ENCODE data around the gene HK1. TPM values are rescaled to one million over a fixed set of nuclear protein-coding genes. Genes with fewer than 3 reads are reported as not detected.

Gene HK1
- total and polyA plus RNA-seq, 4 donors, result 1.8 to 166 (median 7.4) TPM

GRCh38 chr10:69416695-69417094, 138.4 kb downstream of the HK1 start, which contains the start of gene TACR2:
Gene TACR2, minus strand, starts transcription at chr10:69416918. Its CDS starts 595 bp downstream, at chr10:69416323.
- no peak within 1 kb of the TSS for H3K9ac ChIP-seq (ENCODE audit: low read depth in 1 of 2, low read length in 2 of 2)
- H3K4me1 ChIP-seq (ENCODE audit: control insufficient read depth in 4 of 4, insufficient read depth in 4 of 4, low read length in 3 of 4), result no peaks in the 10 kb centered on the region
- no peaks in the 10 kb centered on the region for H3K36me3 ChIP-seq (ENCODE audit: control insufficient read depth in 4 of 4, insufficient read depth in 3 of 4, low read depth in 1 of 4, low read length in 3 of 4)
- no peaks in the 10 kb centered on the region for H3K27me3 ChIP-seq (ENCODE audit: control insufficient read depth in 4 of 4, insufficient read depth in 4 of 4, low read length in 3 of 4)
- TF ChIP-seq FOXA2 (IDR thresholded peaks at IDR 0.05) (no peak), ZBTB33 (IDR thresholded peaks at IDR 0.05) (no peak), TAF1 (conservative IDR thresholded peaks at IDR 0.05) (no peak), JUND (IDR thresholded peaks at IDR 0.05) (no peak), SP1 (IDR thresholded peaks at IDR 0.05) (no peak), HNF4G (IDR thresholded peaks at IDR 0.05) (no peak)
- H3K27ac ChIP-seq (ENCODE audit: low read depth in 1 of 2, low read length in 2 of 2), result no peak within 1 kb of the TSS
- no peaks in the 10 kb centered on the region for H3K9me3 ChIP-seq (ENCODE audit: control insufficient read depth in 4 of 4, low read length in 3 of 4)
- 79% methylated on average over 10 of the region's 10 CpGs for WGBS
- DNase-seq (ENCODE audit: low spot score), result no peak
- no peak within 1 kb of the TSS for H3K4me3 ChIP-seq (ENCODE audit: low read depth in 1 of 3, low read length in 3 of 3)

- H3K36me3 ChIP-seq (ENCODE audit: control insufficient read depth in 4 of 4, insufficient read depth in 3 of 4, low read depth in 1 of 4, low read length in 3 of 4), result no peaks in the 10 kb centered on the region
- H3K27ac ChIP-seq (ENCODE audit: low read depth in 1 of 2, low read length in 2 of 2), result no peak overlapping the region
- 91% methylated on average over 11 of the region's 11 CpGs for WGBS
- H3K9ac ChIP-seq (ENCODE audit: low read depth in 1 of 2, low read length in 2 of 2), result no peak overlapping the region
- no peaks in the 10 kb centered on the region for H3K27me3 ChIP-seq (ENCODE audit: control insufficient read depth in 4 of 4, insufficient read depth in 4 of 4, low read length in 3 of 4)
- H3K4me1 ChIP-seq (ENCODE audit: control insufficient read depth in 4 of 4, insufficient read depth in 4 of 4, low read length in 3 of 4), result no peaks in the 10 kb centered on the region
- H3K9me3 ChIP-seq (ENCODE audit: control insufficient read depth in 4 of 4, low read length in 3 of 4), result no peaks in the 10 kb centered on the region
- TF ChIP-seq NR2F2 (IDR thresholded peaks at IDR 0.05), result no peak
- TF ChIP-seq YY1 (IDR thresholded peaks at IDR 0.05), result no peak
- TF ChIP-seq CTCF (IDR thresholded peaks at IDR 0.05; ENCODE audit: low read depth, low read length, missing input control), result no peak
- no peak for TF ChIP-seq JUND (IDR thresholded peaks at IDR 0.05)
- no peak for DNase-seq (ENCODE audit: low spot score)
- H3K4me3 ChIP-seq (ENCODE audit: low read depth in 1 of 3, low read length in 3 of 3), result no peak overlapping the region
Observed at GRCh38 chr10:69417542-69417941, 139.2 kb downstream of the HK1 start.

- DNase-seq (ENCODE audit: low spot score), result no peak
- no peak overlapping the region for H3K4me3 ChIP-seq (ENCODE audit: low read depth in 1 of 3, low read length in 3 of 3)
- no peaks in the 10 kb centered on the region for H3K4me1 ChIP-seq (ENCODE audit: control insufficient read depth in 4 of 4, insufficient read depth in 4 of 4, low read length in 3 of 4)
Observed at GRCh38 chr10:69418052-69418752, 139.9 kb downstream of the HK1 start.

More at GRCh38 chr10:69418052-69418752, 139.9 kb downstream of the HK1 start:
- Histone ChIP-seq H3K27ac (ENCODE audit: low read depth in 1 of 2, low read length in 2 of 2) (no peak overlapping the region), H3K9me3 (ENCODE audit: control insufficient read depth in 4 of 4, low read length in 3 of 4) (no peaks in the 10 kb centered on the region), H3K36me3 (ENCODE audit: control insufficient read depth in 4 of 4, insufficient read depth in 3 of 4, low read depth in 1 of 4, low read length in 3 of 4) (no peaks in the 10 kb centered on the region), H3K27me3 (ENCODE audit: control insufficient read depth in 4 of 4, insufficient read depth in 4 of 4, low read length in 3 of 4) (no peaks in the 10 kb centered on the region), H3K9ac (ENCODE audit: low read depth in 1 of 2, low read length in 2 of 2) (no peak overlapping the region)
- WGBS, result 75% methylated on average over 8 of the region's 8 CpGs
- TF ChIP-seq HNF4A (conservative IDR thresholded peaks at IDR 0.05) (peak in 1 of 2 donors; percentile 9), HNF4G (IDR thresholded peaks at IDR 0.05) (no peak)

Measured in liver (tissue), 9 donors.